Measurements from ENCODE around the gene NR0B1.

GRCh38 chrX:30261012-30261411 is 48.2 kb downstream of the NR0B1 start:
- TF ChIP-seq, protein P1, sequence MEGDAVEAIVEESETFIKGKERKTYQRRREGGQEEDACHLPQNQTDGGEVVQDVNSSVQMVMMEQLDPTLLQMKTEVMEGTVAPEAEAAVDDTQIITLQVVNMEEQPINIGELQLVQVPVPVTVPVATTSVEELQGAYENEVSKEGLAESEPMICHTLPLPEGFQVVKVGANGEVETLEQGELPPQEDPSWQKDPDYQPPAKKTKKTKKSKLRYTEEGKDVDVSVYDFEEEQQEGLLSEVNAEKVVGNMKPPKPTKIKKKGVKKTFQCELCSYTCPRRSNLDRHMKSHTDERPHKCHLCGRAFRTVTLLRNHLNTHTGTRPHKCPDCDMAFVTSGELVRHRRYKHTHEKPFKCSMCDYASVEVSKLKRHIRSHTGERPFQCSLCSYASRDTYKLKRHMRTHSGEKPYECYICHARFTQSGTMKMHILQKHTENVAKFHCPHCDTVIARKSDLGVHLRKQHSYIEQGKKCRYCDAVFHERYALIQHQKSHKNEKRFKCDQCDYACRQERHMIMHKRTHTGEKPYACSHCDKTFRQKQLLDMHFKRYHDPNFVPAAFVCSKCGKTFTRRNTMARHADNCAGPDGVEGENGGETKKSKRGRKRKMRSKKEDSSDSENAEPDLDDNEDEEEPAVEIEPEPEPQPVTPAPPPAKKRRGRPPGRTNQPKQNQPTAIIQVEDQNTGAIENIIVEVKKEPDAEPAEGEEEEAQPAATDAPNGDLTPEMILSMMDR (IDR thresholded peaks at IDR 0.05), result no peak
- TF ChIP-seq POLR2A (IDR thresholded peaks at IDR 0.05) (no peak), POLR2AphosphoS5 (IDR thresholded peaks at IDR 0.05) (no peak), EP300 (IDR thresholded peaks at IDR 0.05) (no peak)
